ENCODE measurements around the gene MYO7A. TPM values are rescaled to one million over a fixed set of nuclear protein-coding genes. Genes with fewer than 3 reads are reported as not detected.
A peak's percentile ranks its signal among the peaks of the same experiment; 100 is the strongest.

Gene MYO7A
- total and polyA plus RNA-seq, 9 donors = 3.1 to 18.7 (median 6.5) TPM

DNA sequence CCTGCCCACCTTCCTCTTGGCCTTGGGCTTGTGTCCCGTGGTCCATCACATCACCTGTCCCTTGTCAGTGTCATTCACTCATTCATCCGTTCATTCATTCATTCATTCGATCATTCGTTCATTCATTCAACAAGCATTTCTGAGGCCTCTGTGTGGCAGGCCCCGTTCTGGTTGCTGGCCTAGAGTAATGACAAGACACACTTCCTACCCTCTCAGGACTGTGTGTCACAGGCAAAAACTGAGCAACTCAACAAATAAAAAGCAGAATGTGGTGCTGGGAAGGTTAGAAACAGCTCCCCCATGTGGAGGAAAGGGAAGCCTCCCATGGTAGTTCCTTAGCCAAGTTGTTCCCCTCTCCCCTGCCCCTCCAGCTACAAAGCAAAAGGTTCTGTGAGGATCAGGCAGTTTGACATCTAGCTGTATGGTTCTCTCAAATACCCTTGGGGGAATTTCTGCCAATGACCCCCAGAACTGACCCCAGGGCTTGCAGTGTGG lies 27.0 kb upstream of the MYO7A start:
- Histone ChIP-seq H3K27me3 (no peaks in the 10 kb centered on the region), H3K27ac (no peak overlapping the region), H3K4me3 (no peak overlapping the region), H3K4me1 (ENCODE audit: insufficient read depth) (no peaks in the 10 kb centered on the region), H3K36me3 (no peaks in the 10 kb centered on the region), H3K9me3 (no peaks in the 10 kb centered on the region)
- DNase-seq = peak in 1 of 5 donors; percentile 4
- intact Hi-C loops (cut with DNase I) = no loop called here
- TF ChIP-seq, protein P1, sequence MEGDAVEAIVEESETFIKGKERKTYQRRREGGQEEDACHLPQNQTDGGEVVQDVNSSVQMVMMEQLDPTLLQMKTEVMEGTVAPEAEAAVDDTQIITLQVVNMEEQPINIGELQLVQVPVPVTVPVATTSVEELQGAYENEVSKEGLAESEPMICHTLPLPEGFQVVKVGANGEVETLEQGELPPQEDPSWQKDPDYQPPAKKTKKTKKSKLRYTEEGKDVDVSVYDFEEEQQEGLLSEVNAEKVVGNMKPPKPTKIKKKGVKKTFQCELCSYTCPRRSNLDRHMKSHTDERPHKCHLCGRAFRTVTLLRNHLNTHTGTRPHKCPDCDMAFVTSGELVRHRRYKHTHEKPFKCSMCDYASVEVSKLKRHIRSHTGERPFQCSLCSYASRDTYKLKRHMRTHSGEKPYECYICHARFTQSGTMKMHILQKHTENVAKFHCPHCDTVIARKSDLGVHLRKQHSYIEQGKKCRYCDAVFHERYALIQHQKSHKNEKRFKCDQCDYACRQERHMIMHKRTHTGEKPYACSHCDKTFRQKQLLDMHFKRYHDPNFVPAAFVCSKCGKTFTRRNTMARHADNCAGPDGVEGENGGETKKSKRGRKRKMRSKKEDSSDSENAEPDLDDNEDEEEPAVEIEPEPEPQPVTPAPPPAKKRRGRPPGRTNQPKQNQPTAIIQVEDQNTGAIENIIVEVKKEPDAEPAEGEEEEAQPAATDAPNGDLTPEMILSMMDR (IDR thresholded peaks at IDR 0.05) = no peak
- TF ChIP-seq POLR2A (IDR thresholded peaks at IDR 0.05) = no peak
- no peak for TF ChIP-seq EP300 (IDR thresholded peaks at IDR 0.05)
- WGBS, 3 donors = 89 to 94% (median 91%) methylated on average over 5 of the region's 5 CpGs

DNA sequence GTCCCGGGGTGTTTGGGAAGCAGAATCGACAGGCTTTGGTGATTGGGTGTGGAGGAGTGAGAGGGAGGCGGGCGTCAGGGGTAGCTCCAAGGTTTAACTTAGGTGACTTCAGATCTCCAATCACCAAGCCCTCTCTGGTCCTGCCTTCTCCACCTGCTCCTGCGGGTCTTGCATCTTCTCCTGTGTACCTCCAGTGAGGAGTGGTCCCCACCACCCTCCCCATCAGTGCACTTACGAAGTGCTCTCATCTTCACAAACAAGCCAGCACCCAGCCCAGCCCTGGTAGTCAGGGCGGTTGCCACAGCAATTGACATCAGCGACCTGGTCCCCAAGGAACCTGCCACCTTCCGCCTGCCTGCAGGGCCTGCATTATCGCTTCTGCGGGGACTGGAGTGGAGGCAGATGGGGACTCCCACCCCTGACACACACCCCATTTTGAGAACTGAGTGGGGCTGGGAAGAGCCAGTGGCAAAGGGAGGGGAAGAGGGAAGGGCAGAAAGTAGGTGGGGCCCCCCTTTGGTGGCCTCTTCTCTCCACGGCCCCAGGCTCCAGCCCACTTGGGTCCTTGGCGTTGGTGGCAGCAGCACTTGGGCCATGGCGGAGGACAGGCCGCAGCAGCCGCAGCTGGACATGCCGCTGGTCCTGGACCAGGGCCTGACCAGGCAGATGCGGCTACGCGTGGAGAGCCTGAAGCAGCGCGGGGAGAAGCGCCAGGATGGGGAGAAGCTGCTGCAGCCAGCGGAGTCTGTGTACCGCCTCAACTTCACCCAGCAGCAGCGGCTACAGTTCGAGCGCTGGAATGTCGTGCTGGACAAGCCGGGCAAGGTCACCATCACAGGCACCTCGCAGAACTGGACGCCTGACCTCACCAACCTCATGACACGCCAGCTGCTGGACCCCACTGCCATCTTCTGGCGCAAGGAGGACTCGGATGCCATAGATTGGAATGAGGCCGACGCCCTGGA lies 25.5 kb upstream of the MYO7A start, which contains the start of gene OMP:
OMP (plus strand) TSS at position 595 of the 965 bp plus-strand sequence; CDS start at position 595, 0 bp downstream.
- Histone ChIP-seq H3K27me3 (no peaks in the 10 kb centered on the region), H3K4me3 (no peak within 1 kb of the TSS), H3K36me3 (no peaks in the 10 kb centered on the region), H3K27ac (no peak within 1 kb of the TSS), H3K9me3 (no peaks in the 10 kb centered on the region), H3K4me1 (ENCODE audit: insufficient read depth) (peaks cover 6% of the 10 kb centered on the region)
- intact Hi-C loops (cut with DNase I) = no loop called here
- peak in 1 of 5 donors; percentile 14 for DNase-seq
- TF ChIP-seq, protein P1 (IDR thresholded peaks at IDR 0.05) = no peak
- TF ChIP-seq POLR2A (IDR thresholded peaks at IDR 0.05) (no peak), EP300 (IDR thresholded peaks at IDR 0.05) (no peak)
- whole genome bisulfite sequencing, 3 donors = 91 to 94% (median 92%) methylated on average over 34 to 37 of the region's 37 CpGs

DNA sequence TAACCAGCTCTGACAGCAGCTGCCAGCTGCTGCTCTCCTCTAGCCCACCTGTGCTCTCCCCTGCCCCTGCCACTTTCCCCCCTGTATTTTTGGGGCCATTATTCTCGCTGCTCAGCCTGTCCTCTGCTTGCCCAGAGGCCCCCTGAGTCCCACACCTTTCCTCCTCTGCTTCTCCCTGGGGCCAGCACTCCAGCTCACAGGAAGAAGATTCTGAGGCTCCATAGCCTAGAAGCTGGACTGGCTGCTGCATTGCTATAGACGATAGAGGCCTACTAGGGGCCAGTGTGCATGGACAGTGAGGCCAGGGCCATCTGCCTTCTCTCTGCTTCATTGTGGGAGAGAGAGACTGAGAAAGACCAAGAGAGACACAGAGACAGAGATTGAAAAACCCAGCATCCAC lies 24.7 kb upstream of the MYO7A start:
- no peak for DNase-seq
- 50 to 79% (median 52%) methylated on average over 2 of the region's 2 CpGs for WGBS, 3 donors
- Histone ChIP-seq H3K27me3 (no peaks in the 10 kb centered on the region), H3K27ac (no peak overlapping the region), H3K9me3 (no peaks in the 10 kb centered on the region), H3K4me1 (ENCODE audit: insufficient read depth) (peaks cover 13% of the 10 kb centered on the region), H3K4me3 (no peak overlapping the region), H3K36me3 (no peaks in the 10 kb centered on the region)
- intact Hi-C loops (cut with DNase I) = no loop called here
- TF ChIP-seq, protein P1 (IDR thresholded peaks at IDR 0.05) = no peak
- TF ChIP-seq EP300 (IDR thresholded peaks at IDR 0.05) (no peak), POLR2A (IDR thresholded peaks at IDR 0.05) (no peak)

DNA sequence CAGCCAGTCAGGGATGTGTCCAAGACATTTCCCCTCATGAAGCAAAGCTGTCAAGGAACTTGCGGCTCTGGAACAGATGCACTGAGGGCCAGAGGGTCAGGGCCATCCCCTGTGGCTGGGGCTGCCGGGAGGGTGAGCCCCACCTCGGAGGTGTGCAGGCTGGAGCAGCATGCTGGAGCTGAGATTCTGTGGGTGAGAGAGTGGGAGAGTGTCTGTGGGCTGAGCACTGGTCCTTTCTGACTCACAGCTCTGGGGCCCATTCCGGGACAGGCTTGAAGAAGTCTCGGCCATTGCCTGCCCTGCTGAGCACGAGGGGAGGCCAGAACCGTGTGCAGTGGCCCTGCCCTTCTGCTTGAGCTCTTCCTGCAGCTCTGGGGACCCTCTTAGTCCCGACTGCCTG lies 23.3 kb upstream of the MYO7A start:
- Histone ChIP-seq H3K27me3 (no peaks in the 10 kb centered on the region), H3K36me3 (no peaks in the 10 kb centered on the region), H3K4me3 (no peak overlapping the region), H3K4me1 (ENCODE audit: insufficient read depth) (peaks cover 17% of the 10 kb centered on the region), H3K9me3 (no peaks in the 10 kb centered on the region), H3K27ac (no peak overlapping the region)
- no peak for TF ChIP-seq EP300 (IDR thresholded peaks at IDR 0.05)
- TF ChIP-seq, protein P1 (IDR thresholded peaks at IDR 0.05) = no peak
- TF ChIP-seq POLR2A (IDR thresholded peaks at IDR 0.05) = no peak
- 37 to 52% (median 51%) methylated on average over 8 of the region's 8 CpGs for WGBS, 3 donors
- no peak for DNase-seq
- intact Hi-C loops (cut with DNase I) = no loop called here

Measured in ovary (tissue), 9 donors.